Vagina (tissue), 2 donors: Measurements from ENCODE around the gene EEIG2. TPM values are rescaled to one million over a fixed set of nuclear protein-coding genes. Genes with fewer than 3 reads are reported as not detected.

Experiments used
- DNase-seq, 2 donors: peaks; one replicate each; pipeline ENCODE4 v3.0.0-alpha.2; 2017; ENCODE audit errors: extremely low spot score in 2 of 2
- H3K27ac ChIP-seq: fragments of 200-600 bp; sonication (generic); one replicate; pipeline ENCODE4 v1.5.1; 2019
- H3K27me3 ChIP-seq: fragments of 200-600 bp; sonication (generic); one replicate; pipeline ENCODE4 v1.5.1; 2019
- H3K36me3 ChIP-seq, 2 donors: fragments of 200-600 bp; sonication (generic); one replicate each; pipeline ENCODE4 v1.5.1; 2017 to 2019
- H3K4me1 ChIP-seq: fragments of 200-600 bp; sonication (generic); one replicate; pipeline ENCODE4 v1.5.1; 2019
- H3K4me3 ChIP-seq, 2 donors: fragments of 200-600 bp; sonication (generic); 1 replicate in 1 of 2; 2 replicates in 1 of 2; pipeline ENCODE4 v1.5.1; 2016 to 2019
- H3K9me3 ChIP-seq: fragments of 200-600 bp; sonication (generic); one replicate; pipeline ENCODE4 v1.5.1; 2019
- POLR2A ChIP-seq, 2 donors: fragments of 450-650 bp; IDR thresholded peaks; one replicate each; pipeline ENCODE4 v1.6.1; 2017; ENCODE audit warnings: antibody characterized with exemption in 2 of 2, mild to moderate bottlenecking in 2 of 2, moderate library complexity in 2 of 2
- POLR2AphosphoS5 ChIP-seq, 2 donors: sonication (generic); formaldehyde crosslinking; IDR thresholded peaks; one replicate each; pipeline ENCODE4 v1.9.0; 2017; ENCODE audit warnings: antibody characterized with exemption in 2 of 2, mild to moderate bottlenecking in 2 of 2, low read depth in 1 of 2; ENCODE audit not compliant: insufficient read depth in 1 of 2
- intact Hi-C: fragments of 100-400 bp; cut with DNase I; formaldehyde crosslinking; loops from one replicate; pipeline ENCODE4 v1.15.1; 2023
- total RNA-seq: library from RNA; depleted of rRNA; stranded (reverse); fragments of >200 nt; gene quantifications from one replicate; pipeline ENCODE4 v1.2.3, GENCODE V29; 2016
- TF ChIP-seq, protein P1 (sequence below), 3 experiments: fragments of 450-650 bp in 2 of 3; fragments of 200-600 bp in 1 of 3; sonication (generic) in 1 of 3; IDR thresholded peaks; one replicate each; pipeline ENCODE4 v1.5.1; 2017 to 2019; ENCODE audit warnings: antibody characterized with exemption in 3 of 3, mild to moderate bottlenecking in 2 of 3, moderate library complexity in 2 of 3

Gene EEIG2
- total RNA-seq, 1 donor from 2014 or later: 11.5 TPM

- Histone ChIP-seq H3K36me3 (no peaks in the 10 kb centered on the region), H3K27ac (no peak overlapping the region), H3K27me3 (no peaks in the 10 kb centered on the region), H3K4me1 (no peaks in the 10 kb centered on the region), H3K4me3 (no peak overlapping the region), H3K9me3 (no peaks in the 10 kb centered on the region)
- intact Hi-C loops: no loop called here
- DNase-seq: no peak
- TF ChIP-seq, protein P1, sequence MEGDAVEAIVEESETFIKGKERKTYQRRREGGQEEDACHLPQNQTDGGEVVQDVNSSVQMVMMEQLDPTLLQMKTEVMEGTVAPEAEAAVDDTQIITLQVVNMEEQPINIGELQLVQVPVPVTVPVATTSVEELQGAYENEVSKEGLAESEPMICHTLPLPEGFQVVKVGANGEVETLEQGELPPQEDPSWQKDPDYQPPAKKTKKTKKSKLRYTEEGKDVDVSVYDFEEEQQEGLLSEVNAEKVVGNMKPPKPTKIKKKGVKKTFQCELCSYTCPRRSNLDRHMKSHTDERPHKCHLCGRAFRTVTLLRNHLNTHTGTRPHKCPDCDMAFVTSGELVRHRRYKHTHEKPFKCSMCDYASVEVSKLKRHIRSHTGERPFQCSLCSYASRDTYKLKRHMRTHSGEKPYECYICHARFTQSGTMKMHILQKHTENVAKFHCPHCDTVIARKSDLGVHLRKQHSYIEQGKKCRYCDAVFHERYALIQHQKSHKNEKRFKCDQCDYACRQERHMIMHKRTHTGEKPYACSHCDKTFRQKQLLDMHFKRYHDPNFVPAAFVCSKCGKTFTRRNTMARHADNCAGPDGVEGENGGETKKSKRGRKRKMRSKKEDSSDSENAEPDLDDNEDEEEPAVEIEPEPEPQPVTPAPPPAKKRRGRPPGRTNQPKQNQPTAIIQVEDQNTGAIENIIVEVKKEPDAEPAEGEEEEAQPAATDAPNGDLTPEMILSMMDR (IDR thresholded peaks at IDR 0.05): no peak
- no peak for TF ChIP-seq POLR2A (IDR thresholded peaks at IDR 0.05)
- TF ChIP-seq POLR2AphosphoS5 (IDR thresholded peaks at IDR 0.05; ENCODE audit: insufficient read depth in 1 of 2, low read depth in 1 of 2): no peak
These were observed 37.9 kb upstream of the EEIG2 start for GRCh38 chr1:108521990-108522393.

DNA sequence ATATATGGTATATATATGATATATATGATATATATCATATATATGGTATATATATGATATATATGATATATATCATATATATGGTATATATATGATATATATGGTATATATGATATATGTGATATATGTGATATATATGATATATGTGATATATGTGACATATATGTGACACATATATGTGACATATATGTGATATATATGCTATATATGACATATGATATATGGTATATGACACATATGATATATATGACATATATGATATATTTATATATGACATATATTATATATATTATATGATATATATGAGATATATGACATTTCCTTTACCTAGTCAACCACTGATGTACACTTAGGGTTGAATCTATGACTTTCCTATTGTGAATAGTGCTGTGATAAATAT is 36.1 kb upstream of the EEIG2 start:
- DNase-seq: no peak

DNA sequence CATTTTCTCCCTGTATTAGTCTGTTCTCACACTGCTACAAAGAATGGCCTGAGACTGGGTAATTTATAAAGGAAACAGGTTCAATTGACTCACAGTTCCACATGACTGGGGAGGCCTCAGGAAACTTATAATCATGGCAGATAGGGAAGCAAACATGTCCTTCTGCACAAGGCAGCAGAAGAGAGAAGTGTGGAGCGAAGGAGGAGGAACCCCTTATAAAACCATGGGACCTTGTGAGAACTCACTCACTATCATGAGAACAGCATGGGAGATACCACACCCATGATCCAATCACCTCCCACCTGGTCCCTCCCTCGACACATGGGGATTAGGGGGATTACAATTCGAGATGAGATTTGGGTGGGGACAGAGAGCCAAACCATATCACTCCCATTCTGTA is 35.2 kb upstream of the EEIG2 start:
- DNase-seq: no peak
- Histone ChIP-seq H3K27me3 (no peaks in the 10 kb centered on the region), H3K4me1 (no peaks in the 10 kb centered on the region), H3K27ac (no peak overlapping the region), H3K4me3 (no peak overlapping the region), H3K36me3 (no peaks in the 10 kb centered on the region), H3K9me3 (no peaks in the 10 kb centered on the region)
- TF ChIP-seq, protein P1 (IDR thresholded peaks at IDR 0.05): no peak
- TF ChIP-seq POLR2A (IDR thresholded peaks at IDR 0.05): no peak
- TF ChIP-seq POLR2AphosphoS5 (IDR thresholded peaks at IDR 0.05; ENCODE audit: insufficient read depth in 1 of 2, low read depth in 1 of 2): no peak
- intact Hi-C loops: no loop called here

More for the DNA sequence above, 36.1 kb upstream of the EEIG2 start:
- TF ChIP-seq POLR2A (IDR thresholded peaks at IDR 0.05): no peak
- TF ChIP-seq POLR2AphosphoS5 (IDR thresholded peaks at IDR 0.05; ENCODE audit: insufficient read depth in 1 of 2, low read depth in 1 of 2): no peak
- TF ChIP-seq, protein P1 (IDR thresholded peaks at IDR 0.05): no peak
- Histone ChIP-seq H3K4me3 (no peak overlapping the region), H3K4me1 (no peaks in the 10 kb centered on the region), H3K36me3 (no peaks in the 10 kb centered on the region), H3K9me3 (no peaks in the 10 kb centered on the region), H3K27ac (no peak overlapping the region), H3K27me3 (no peaks in the 10 kb centered on the region)
- intact Hi-C loops: no loop called here

GRCh38 chr1:108527135-108527534 is 32.8 kb upstream of the EEIG2 start:
- DNase-seq: no peak
- H3K4me1 ChIP-seq: no peaks in the 10 kb centered on the region

DNA sequence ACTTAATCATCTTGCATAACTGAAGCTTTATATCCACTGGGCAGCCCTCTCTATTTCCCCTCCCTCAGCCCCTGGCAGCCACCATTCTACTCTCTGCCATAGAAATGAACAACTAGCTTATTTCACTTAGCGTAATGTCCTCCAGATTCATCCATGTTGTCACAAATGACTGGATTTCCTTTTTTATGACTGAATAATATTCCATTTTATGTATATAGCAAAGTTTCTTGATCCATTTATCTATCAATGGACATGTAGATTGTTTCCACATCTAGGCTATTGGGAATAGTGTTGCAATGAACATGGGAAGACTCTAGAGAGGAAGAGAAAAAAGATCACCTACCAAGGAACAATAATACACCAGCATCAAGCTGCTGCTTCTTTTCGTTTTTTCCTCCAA is 32.1 kb upstream of the EEIG2 start:
- H3K4me1 ChIP-seq: no peaks in the 10 kb centered on the region
- H3K27me3 ChIP-seq: no peaks in the 10 kb centered on the region
- no peaks in the 10 kb centered on the region for H3K9me3 ChIP-seq
- no peaks in the 10 kb centered on the region for H3K36me3 ChIP-seq
- no peak for DNase-seq
- TF ChIP-seq POLR2AphosphoS5 (IDR thresholded peaks at IDR 0.05; ENCODE audit: insufficient read depth in 1 of 2, low read depth in 1 of 2) (no peak), POLR2A (IDR thresholded peaks at IDR 0.05) (no peak)
- TF ChIP-seq, protein P1 (IDR thresholded peaks at IDR 0.05): no peak
- no peak overlapping the region for H3K27ac ChIP-seq
- intact Hi-C loops: no loop called here
- H3K4me3 ChIP-seq: no peak overlapping the region

More at GRCh38 chr1:108527135-108527534, 32.8 kb upstream of the EEIG2 start:
- Histone ChIP-seq H3K4me3 (no peak overlapping the region), H3K27ac (no peak overlapping the region), H3K27me3 (no peaks in the 10 kb centered on the region), H3K36me3 (no peaks in the 10 kb centered on the region), H3K9me3 (no peaks in the 10 kb centered on the region)
- no peak for TF ChIP-seq POLR2AphosphoS5 (IDR thresholded peaks at IDR 0.05; ENCODE audit: insufficient read depth in 1 of 2, low read depth in 1 of 2)
- no peak for TF ChIP-seq POLR2A (IDR thresholded peaks at IDR 0.05)
- TF ChIP-seq, protein P1 (IDR thresholded peaks at IDR 0.05): no peak
- intact Hi-C loops: no loop called here
